Measurements from ENCODE around the gene OASL.

The OASL gene

DNA sequence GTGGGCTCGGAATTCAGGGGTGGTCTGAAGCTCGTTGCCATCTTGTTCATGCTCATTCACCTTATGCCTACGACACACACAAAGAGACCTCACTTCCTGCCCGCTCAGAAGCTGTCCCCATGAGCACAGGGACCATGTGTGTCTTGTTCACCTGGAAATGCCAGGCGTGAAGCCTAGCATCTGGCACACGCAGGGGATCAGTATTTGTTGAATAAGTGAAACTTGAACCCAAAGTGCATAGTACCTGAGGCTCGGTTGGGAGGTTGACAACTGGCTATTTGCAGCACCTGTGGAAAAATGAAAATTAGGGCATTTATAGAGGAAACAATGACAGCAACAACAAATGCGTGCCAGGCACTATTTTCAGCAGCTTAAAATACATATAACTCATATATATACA lies 28.2 kb downstream of the OASL start:
- no peak for DNase-seq

DNA sequence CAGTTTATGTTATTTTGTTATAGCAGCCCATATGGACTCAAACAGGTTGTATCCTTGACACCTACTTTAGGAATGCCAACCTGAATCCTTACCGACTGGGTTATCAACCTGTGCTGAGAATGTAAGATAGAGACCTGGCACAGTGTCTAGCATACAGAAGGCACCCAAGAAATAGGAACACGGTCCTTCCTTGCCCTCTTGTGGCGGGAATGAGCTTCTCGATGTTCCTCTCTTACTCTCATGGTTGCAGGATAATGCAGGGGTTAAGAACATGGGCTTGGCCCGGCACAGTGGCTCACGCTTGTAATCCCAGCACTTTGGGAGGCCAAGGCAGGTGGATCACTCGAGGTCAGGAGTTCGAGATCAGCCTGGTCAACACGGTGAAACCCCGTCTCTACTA lies 29.3 kb downstream of the OASL start:
- DNase-seq: no peak

DNA sequence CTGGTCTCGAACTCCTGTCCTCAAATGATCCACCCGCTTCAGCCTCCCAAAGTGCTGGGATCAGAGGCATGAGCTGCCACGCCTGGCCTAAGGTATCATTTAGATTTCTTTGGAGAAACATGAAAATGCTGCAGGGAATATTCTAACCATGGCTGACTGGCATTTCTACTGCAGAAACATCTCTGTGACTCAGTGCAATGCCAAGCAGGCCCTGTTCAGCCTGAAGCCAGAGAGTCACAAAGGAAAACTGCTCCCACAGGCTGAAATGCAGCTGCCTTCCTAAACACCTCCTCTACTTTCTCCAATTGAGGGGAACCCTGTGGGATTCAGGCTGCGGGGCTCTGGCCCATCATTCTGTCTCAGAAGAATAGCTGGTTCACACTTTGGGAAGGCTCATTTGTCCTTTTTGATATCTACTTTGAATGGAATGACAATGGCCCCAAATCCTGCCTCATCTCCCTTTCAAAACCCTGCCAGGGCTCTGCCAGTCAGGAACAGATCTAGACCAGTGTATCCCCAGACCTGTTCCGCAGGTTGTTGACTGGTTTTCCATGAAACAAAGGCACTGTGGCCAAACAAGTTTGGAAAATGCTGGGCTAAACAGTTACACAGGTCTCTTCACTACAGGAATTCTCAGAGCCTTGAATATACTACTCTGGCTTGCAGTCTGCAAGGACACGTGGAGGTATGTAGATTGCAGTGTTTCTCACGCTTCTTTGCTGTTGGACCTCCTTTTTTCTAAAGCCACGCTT lies 30.5 kb downstream of the OASL start:
- no peak for DNase-seq

DNA sequence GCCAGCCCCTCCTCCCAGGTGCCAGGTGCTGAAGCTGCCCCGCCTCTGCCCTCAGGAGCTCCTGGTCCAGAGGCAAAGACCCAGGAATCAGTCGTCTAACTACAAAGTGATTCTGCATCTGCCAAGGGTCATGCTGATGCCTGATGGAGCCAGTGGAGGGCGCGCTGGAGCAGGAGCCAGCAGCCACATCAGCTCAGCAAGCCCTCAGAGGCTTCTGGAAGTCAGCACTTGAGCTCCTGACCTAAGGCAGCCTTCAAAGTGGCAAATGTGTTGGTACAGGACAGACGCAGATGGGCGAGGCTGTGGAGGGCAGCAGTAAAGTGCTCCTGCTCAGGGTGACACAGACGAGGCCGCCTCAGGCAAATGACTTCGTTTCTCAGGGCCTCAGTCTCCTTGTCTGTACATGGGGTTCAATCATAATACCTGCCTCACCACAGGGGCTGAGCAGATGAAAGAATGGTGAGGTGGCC lies 33.7 kb downstream of the OASL start:
- DNase-seq: peak; percentile 30

DNA sequence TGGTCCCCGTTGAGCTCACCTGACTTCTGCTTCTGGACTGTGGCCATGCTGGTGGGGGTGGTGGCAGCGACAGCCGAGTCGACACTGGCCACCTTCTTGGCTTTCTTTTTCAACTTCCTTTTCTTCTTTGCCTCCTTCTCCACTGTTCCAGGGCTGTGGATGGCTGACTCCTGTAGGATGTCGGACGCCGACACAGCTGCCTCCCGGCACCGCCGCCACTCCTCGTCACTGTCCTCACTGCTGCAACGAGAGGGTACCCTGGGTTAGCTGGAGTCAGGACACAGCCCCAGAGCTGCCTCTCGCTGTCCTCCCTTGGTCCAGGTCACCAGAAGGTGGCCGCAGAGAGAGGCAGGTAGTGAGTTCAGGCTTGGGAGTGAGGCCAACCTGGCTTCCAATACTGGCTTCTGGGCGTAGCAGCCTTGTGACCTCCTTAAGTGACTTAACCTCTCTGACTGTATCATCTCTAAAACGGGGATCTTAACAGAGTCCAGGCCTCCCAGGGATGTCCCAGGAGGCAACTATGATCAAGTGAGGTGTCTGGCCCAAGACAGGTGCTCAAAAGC lies 34.7 kb downstream of the OASL start:
- DNase-seq: no peak

DNA sequence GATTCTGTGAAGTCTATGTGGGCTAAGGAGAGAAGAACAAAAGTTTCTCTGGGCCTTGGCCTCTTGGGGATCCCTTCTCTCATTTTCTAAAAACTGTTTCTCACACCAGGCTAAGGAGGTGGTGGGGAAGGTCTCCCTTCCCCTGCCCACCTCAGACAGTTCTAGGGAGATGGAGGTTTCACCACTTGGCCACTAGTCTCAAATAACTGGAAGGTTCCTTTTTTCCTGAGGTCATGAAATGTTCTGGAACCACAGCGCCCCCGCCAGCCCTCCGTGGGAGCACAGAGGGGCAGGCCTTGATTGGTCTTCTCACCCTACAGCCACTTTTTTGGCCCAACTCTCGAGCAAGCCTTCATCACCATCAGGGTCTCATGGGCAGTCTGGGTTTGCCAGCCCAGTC lies 35.4 kb downstream of the OASL start:
- no peak for DNase-seq

DNA sequence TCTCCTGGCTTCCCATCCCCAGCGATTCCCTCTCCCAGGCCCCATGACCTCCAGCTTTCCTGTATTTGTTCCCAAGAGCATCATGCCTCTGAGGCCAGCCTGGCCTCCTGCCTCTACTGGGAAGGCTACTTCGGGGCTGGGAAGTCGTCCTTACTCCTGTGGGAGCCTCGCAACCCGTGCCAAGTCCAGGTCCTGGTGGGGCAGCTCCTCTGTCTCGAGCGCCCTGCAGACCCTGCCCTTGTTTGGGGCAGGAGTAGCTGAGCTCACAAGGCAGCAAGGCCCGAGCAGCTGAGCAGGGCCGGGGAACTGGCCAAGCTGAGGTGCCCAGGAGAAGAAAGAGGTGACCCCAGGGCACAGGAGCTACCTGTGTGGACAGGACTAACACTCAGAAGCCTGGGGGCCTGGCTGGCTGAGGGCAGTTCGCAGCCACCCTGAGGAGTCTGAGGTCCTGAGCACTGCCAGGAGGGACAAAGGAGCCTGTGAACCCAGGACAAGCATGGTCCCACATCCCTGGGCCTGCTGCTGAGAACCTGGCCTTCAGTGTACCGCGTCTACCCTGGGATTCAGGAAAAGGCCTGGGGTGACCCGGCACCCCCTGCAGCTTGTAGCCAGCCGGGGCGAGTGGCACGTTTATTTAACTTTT lies 37.1 kb downstream of the OASL start:
- DNase-seq: no peak

DNA sequence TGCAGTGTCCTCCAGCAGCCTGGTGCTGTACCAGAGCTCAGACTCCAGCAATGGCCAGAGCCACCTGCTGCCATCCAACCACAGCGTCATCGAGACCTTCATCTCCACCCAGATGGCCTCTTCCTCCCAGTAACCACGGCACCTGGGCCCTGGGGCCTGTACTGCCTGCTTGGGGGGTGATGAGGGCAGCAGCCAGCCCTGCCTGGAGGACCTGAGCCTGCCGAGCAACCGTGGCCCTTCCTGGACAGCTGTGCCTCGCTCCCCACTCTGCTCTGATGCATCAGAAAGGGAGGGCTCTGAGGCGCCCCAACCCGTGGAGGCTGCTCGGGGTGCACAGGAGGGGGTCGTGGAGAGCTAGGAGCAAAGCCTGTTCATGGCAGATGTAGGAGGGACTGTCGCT lies 38.0 kb downstream of the OASL start:
- no peak for DNase-seq

DNA sequence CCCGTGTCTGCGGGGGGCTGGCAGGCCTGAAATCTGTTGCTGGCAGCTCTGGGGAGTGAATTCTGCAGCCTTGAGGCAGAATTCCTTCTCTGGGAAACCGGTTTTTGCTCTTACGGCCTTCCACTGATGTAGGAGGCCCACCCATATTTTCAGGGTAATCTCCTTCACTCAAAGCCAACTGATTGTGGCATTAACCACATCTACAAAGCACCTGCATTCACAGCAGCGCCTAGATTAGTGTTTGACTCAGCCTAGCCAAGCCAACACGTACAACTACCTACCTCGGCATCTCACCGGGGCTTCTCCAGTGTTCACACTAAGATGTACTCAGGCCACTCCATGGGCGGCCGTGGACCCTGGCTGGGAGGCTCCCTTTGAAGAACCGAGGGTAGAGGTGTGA lies 38.5 kb downstream of the OASL start:
- no peak for DNase-seq

DNA sequence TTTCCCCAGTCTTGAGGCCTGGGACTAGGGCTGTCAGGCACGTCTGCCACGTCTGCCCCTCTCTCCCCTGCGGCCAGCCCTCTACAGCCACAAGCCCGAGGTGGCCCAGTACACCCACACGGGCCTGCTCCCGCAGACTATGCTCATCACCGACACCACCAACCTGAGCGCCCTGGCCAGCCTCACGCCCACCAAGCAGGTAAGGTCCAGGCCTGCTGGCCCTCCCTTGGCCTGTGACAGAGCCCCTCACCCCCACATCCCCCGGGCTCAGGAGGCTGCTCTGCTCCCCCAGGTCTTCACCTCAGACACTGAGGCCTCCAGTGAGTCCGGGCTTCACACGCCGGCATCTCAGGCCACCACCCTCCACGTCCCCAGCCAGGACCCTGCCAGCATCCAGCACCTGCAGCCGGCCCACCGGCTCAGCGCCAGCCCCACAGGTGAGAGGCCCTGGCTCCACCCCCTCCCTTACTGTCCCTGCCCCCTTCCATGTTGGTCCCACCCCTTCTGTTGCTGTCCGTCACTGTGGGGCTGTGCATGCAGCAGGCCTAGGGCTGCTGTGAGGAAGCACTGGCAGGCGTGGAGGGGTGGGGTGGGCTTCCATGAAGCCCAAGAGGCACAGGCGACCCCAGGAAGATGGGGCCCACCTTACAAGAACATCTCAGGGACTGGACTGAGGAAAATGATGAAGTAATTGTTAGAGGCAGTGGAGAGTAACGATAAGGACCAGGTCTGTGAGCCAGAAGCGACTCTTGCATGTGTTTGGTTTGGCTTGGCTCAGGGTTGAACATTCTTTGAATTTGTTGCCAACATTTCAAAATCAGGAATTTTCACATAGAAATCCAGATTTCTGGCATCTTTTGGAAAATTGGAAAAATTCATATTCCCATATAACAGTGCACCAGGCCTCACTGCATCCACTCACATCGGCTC lies 39.6 kb downstream of the OASL start:
- DNase-seq: no peak

DNA sequence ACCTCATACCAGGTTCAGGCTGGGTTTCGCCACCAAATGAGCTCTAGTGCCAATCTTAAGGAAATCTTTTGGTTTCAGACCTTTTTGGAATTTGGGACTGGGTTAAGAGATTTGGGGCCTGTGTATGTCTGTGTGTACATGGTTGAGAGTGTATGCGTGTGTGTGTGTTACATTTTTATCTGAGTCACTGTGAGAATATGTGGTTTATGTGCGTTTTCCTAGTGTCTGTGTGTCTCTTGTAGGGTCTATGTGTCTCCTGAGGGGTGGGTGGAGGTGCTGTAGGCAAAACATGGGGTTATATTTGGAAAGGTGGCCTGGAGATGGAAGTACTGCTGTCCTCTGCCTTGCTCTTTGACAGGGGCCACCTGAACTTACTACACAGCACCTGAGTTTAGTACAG lies 40.6 kb downstream of the OASL start:
- DNase-seq: no peak

DNA sequence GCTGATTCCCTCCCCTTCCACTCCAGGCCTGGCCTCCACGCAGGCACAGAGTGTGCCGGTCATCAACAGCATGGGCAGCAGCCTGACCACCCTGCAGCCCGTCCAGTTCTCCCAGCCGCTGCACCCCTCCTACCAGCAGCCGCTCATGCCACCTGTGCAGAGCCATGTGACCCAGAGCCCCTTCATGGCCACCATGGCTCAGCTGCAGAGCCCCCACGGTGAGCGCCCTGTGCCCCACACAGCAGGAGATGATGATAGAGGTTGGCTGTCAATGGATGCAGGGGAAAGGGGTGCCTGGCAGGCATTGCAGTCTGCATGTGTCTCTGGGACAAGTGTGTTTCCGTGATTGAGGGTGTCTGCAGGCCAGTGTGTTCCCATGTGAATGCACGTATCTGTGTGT lies 41.6 kb downstream of the OASL start:
- DNase-seq: no peak

DNA sequence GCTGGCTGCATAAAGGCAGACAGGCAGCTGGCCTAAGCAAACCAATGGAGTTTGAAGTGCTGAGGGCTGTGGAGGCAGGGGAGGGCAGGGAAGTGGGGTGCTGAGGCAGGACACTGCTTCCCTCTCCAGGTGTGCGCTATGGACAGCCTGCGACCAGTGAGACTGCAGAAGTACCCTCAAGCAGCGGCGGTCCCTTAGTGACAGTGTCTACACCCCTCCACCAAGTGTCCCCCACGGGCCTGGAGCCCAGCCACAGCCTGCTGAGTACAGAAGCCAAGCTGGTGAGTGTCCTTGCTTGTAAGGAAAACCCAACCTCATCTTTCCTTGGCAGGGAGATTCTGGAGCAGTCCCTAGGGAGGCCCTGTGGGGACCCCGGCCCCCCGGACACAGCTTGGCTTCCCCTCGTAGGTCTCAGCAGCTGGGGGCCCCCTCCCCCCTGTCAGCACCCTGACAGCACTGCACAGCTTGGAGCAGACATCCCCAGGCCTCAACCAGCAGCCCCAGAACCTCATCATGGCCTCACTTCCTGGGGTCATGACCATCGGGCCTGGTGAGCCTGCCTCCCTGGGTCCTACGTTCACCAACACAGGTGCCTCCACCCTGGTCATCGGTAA lies 42.8 kb downstream of the OASL start:
- no peak for DNase-seq

DNA sequence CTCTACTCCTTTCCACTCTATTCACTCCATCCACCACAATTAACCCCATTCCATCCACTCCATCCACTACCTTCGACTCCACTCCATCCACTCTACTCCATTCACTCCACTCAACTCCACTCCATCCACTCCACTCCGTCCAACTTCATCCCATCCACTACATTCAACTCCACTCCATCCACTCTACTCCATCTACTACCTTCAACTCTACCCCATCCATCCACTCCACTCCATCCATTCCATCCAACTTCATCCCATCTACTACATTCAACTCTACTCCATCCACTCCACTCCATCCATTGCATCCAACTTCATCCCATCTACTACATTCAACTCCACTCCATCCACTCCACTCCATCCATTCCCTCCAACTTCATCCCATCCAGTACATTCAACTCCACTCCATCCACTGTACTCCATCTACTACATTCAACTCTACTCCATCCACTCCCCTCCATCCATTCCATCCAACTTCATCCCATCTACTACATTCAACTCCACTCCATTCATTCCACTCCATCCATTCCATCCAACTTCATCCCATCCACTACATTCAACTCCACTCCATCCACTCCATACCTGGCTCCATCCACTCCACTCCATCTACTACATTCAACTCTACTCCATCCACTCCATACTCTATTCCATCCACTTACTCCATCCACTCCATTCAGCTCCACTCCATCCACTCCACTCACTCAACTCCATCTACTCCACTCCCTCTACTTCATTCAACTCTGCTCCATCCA lies 44.3 kb downstream of the OASL start:
- no peak for DNase-seq

DNA sequence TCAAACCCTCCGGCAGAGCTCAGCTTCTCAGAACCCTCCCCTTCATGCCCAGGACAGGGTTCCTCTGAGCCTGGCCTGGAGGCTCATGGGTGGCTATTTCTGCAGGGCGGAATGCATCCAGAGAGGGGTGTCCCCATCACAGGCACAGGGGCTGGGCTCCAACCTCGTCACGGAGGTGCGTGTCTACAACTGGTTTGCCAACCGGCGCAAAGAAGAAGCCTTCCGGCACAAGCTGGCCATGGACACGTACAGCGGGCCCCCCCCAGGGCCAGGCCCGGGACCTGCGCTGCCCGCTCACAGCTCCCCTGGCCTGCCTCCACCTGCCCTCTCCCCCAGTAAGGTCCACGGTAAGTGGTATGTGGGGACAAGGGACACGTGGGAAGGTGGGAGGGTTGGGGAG lies 45.0 kb downstream of the OASL start:
- no peak for DNase-seq

DNA sequence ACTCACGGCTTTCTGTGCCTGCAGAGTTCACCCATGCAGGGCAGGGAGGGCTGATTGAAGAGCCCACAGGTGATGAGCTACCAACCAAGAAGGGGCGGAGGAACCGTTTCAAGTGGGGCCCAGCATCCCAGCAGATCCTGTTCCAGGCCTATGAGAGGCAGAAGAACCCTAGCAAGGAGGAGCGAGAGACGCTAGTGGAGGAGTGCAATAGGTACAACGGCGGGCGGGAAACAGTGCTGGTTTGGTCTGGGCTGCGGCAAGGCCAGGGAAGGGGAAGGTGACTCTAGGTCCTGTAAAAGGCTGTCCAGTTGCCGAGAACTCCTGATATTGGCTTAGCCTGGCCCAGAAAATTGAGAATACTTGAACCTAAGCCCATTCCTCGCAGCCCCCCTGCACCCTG lies 45.5 kb downstream of the OASL start:
- no peak for DNase-seq

DNA sequence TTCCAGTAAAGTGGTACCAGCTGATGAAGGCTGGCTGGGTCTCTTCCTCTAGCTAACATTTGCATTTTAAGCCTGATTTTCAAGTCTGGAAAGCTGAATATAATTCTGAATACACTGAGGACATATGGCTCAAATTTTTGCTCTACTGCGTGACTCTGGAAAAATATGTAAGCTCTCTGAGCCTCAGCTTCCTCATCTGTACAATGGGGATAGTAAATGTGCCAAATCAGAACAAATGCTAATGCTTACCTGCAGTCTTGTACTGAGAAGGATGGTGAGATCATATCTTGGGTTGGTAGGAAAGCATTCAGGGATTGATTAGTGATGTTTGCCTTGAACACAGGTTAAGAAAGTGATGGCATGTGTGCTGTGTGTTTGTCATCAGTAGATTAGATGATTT lies 46.1 kb downstream of the OASL start:
- DNase-seq: no peak

DNA sequence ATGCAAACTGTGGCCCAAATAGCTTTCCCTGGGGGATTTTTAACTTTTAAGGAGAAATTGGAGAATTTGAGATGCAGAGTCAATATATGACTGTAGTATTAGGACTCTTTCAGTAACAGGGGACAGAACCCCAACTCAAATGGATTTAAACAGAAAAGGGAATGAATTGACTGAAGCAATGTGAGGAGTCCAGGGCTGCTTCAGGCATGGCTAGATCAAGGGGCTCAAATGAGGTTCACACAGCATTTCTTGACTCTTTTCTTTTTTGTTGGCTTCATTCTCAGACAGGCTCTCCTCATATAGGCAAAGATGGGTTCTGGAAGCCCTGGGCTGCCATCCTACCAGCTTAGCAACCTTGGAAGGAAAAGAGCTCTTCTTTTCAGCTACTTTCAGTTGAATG lies 47.1 kb downstream of the OASL start:
- no peak for DNase-seq

DNA sequence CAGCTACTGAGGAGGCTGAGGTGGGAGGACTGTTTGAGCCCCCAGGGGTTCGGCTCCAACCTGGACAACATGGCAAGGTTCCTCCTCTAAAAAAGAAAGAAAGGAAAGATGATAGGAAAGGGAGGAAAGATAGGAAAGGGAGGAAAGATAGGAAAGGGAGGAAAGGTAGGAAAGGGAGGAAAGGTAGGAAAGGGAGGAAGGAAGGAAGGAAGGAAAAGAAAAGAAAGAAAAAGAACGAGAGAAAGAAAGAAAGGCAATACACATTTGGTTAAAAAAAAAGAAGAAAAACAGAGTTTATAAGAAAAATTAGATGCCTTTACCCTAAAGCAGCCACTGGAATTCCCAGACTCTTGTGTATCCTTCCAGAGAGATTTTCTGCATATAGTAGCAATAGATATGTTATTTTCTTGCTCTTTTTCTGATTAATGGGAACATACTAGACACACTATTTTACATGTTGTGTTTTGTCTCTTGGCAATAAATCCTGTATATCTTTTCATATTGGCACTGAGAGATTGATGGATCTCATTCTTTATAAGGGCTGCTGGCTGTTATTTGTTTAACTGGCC lies 48.5 kb downstream of the OASL start:
- DNase-seq: no peak

DNA sequence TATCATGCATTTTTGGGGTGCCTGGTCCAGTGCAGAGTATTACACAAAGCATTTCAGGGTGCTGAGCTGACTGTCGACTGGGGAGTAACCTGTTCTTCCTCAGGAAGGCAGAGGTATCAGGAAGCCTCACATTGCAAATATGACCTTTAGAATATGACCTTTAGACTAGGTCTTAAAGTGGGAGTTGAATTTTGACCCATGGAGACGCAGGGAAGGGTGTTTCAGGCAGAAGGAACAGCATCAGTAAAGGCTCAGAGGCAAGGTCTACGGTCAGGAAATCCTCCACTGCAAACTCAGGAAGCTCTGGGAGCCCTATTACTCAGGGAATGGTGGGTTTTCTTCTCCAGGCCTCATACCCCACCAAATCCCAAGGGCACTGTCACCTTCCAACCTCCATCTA lies 49.4 kb downstream of the OASL start:
- no peak for DNase-seq

DNA sequence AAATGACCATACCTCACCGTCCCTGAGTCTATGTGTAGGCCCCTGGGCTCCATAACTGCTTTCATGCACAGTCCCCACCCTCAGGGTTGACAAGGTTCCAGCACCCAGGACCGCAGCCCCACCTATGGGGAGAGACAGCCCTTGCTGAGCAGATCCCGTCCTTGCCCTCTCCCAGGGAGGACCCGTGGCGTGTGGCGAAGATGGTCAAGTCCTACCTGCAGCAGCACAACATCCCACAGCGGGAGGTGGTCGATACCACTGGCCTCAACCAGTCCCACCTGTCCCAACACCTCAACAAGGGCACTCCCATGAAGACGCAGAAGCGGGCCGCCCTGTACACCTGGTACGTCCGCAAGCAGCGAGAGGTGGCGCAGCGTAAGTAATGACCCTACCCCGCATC lies 50.4 kb downstream of the OASL start:
- DNase-seq: no peak

DNA sequence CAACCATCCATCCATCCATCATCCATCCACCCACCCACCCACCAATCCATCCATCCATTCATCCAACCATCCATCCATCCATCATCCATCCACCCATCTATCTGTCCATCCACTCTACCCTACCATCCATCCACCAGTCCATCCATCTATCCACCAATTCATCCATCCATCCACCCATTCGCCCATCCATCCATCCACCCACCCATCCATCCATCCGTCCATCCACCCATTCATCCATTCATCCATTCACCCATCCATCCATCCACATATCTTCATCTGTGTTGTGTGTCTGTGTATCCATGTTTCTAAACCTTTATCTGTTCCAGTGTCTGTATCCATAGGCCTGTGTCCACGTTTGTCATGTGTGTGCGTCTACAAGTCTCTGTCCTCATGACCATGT lies 50.8 kb downstream of the OASL start:
- no peak for DNase-seq

All from T-helper 9 cell (primary cell).